NCI-H345 (cell line): ENCODE measurements around the gene ZIC4.

Source experiments
- DNase-seq: peaks from one replicate; lab custom pipeline; 2025; lab: John Stamatoyannopoulos, UW

The ZIC4 gene

GRCh38 chr3:147370349-147370748 lies 36.0 kb downstream of the ZIC4 start:
- no peak for DNase-seq

- no peak for DNase-seq
Measured at GRCh38 chr3:147369661-147370123, 36.7 kb downstream of the ZIC4 start.

- no peak for DNase-seq
Measured at GRCh38 chr3:147369231-147369630, 37.1 kb downstream of the ZIC4 start.

- no peak for DNase-seq
Measured at GRCh38 chr3:147368561-147369221, 37.7 kb downstream of the ZIC4 start.

- no peak for DNase-seq
Measured at GRCh38 chr3:147368151-147368550, 38.2 kb downstream of the ZIC4 start.

GRCh38 chr3:147367676-147368075 lies 38.7 kb downstream of the ZIC4 start:
- DNase-seq, result no peak

- no peak for DNase-seq
Measured at GRCh38 chr3:147365196-147366115, 40.9 kb downstream of the ZIC4 start.

GRCh38 chr3:147364771-147365170 lies 41.6 kb downstream of the ZIC4 start:
- no peak for DNase-seq

- no peak for DNase-seq
Measured at GRCh38 chr3:147361454-147362420, 44.6 kb downstream of the ZIC4 start.

GRCh38 chr3:147360646-147361453 lies 45.5 kb downstream of the ZIC4 start:
- no peak for DNase-seq

- no peak for DNase-seq
Measured at GRCh38 chr3:147360051-147360439, 46.3 kb downstream of the ZIC4 start.

- DNase-seq, result no peak
Measured at GRCh38 chr3:147359177-147360050, 46.9 kb downstream of the ZIC4 start.

GRCh38 chr3:147358144-147358992 lies 48.0 kb downstream of the ZIC4 start:
- DNase-seq, result no peak

- DNase-seq, result no peak
Measured at GRCh38 chr3:147356909-147357900, 49.1 kb downstream of the ZIC4 start.

- DNase-seq, result no peak
Measured at GRCh38 chr3:147356145-147356908, 50.0 kb downstream of the ZIC4 start.

- no peak for DNase-seq
Measured at GRCh38 chr3:147355753-147356090, 50.6 kb downstream of the ZIC4 start.

GRCh38 chr3:147355084-147355752 lies 51.1 kb downstream of the ZIC4 start:
- no peak for DNase-seq
